GM21619 (cell line): ENCODE results near the gene CDH1.
"Not testable (repeated sequence)": the region's sequence is repeated elsewhere in the genome, so short reads cannot be mapped to it uniquely, and the experiment has no call there.

Source experiments
- ATAC-seq: cut with Tn5 transposase; IDR thresholded peaks from one replicate; pipeline ENCODE4 v1.9.1; 2021; ENCODE audit not compliant: unreplicated experiment

The CDH1 gene

DNA sequence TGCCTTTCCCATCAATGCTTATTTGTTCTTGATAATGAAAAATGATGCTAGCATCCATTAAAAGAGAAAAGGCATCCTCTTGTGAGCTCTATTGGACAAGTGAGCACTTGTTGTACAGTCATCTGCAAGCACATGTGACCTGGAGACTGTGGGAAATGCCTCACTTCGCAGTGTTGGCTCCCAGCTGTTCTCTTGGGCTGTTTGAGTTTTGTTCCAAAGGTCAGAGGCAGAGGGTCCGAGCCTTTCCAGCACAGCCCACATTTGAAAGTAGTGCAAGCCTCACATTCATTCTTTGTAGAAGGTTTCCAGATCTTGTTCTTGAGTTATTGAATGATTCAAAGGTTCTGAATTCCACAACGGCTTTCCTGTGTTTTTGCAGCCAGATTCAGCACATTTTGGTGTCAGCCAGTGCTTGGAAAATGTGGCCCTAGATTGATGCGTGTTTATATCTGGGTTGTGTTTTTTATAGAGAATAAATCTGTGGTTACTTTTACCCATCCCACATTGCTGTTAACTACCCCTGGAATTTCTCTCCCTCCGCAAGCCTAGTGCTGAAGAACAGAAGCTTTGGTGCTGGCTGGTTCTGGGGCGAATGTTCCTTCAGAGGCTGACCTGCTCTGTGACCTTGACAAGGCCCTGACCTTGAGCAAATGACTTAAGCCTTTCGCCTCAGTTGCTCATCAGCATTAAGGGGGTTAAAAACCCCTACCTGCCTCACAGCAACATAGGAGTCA, 49.8 kb downstream of the CDH1 start:
- ATAC-seq: no peak

DNA sequence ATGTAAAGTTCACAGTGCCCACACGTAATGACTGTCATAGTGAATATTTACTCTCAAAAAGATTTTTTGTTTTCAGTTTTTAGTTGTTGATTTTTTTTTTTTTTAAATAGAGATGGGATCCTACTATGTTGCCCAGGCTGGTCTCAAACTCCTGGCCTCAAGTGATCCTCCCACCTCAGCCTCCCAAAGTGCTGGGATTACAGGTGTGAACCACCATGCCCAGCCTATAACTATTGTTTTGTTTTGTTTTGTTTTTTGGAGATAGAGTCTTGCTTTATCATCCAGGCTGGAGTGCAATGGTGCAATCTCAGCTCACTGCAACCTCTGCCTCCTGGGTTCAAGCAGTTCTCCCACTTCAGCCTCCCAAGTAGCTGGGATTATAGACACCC, 50.3 kb downstream of the CDH1 start:
- ATAC-seq: not testable (repeated sequence)

DNA sequence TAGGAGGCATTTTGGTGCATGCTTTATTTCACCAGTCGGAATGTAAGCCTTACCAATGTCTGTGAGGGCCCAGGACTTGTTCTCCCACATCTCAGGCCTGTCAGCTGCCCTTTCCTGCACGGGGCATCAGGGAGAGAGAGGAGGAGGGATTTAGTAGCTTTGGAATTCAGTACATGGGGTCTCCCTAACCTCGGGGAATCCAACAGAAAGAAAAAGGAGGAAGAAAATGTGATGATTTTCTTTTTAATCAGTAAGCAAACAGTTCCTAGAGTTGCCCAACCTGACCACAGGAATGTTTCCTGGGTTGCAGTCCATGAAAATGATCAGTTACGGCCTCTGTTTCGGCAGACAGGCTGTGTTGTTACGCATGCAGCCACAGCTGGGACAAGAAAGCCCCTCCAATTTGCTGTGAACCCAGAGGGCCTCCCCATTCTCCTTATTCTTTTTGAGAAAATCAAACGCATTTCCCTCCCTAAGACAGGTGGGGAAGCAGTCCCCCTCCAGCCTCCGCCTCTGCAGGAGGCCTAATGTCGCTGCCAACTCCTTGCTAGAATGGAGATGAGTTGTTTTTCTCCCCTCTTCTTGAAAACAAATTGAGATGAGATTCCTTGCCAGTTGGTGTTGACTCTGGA, 53.2 kb downstream of the CDH1 start:
- no peak for ATAC-seq

DNA sequence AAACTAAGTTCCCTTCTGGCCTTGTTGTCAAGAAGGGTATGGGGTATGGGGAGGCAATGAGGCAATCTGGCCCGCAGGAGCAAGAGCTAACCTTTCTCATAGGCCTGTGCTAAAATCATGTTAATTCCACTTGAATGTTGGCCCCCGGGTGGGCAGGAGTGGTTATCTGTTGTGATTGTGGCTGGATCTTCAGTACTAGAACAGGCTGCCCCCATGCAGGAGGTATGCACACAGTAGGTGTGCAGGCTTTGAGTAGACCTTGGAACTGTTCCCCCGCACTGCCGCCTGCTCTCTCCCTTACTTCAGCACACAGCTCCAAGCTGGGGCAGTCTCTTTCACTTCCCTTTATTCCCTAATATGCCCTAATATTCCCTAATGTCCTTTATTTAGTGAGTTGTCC, 53.9 kb downstream of the CDH1 start:
- no peak for ATAC-seq

DNA sequence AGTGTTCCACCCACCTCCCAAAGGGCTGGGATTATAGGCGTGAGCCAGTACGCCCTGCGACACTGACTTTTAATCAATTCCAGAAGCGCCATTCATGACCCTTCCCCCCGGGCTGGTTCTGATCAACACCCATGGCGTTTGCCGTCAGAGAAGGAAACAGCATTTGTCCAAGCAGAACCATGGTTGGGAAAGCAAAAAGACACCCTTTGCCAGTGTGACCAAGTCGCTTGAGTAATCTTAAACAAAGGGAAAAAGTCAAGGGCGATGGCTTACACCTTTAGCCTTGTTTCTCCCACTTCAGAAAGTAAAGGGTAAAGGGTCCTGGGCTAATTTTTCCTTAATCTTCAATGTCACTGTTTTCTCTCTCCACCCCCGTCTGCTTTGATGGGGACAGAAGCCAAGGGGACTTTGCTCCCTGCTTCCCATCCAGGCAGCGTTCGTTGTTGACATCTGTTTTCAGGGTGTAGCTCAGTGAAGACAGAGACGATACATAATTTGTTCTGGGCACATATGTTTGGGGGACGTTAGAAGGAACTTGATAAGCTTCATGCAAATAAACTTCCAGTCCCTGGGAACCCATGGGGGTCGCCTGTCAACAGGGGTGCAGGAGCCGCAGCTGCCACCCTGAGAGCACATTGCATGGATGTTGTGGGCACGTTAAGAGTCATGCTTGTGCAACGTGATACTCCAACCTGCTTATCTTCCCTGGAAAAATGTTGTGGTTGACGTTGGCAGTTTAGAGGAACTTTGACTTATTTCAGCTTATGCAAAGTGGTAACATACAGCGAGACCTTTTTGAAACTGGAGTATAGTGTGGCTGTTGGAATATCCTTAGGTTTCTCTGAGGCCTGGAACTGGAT, 55.6 kb downstream of the CDH1 start:
- no peak for ATAC-seq

DNA sequence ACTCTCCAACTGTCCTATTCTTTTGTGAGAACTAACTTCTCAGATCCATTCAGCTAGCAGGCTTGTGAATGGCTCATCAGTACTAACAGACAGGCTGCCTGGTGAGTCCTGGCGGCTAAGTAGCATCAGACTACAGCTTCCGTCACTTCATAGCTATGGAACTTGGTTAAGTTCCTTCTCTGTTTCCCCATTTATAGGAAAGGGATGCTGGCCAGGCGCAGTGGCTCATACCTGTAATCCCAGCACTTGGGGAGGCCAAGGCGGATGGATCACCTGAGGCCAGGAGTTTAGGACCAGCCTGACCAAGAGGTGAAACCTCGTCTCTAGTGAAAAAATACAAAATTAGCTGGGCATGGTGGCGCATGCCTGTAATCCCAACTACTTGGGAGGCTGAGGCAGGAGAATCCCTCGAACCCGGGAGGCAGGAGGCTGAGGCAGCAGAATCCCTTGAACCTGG, 56.3 kb downstream of the CDH1 start:
- ATAC-seq: no peak

DNA sequence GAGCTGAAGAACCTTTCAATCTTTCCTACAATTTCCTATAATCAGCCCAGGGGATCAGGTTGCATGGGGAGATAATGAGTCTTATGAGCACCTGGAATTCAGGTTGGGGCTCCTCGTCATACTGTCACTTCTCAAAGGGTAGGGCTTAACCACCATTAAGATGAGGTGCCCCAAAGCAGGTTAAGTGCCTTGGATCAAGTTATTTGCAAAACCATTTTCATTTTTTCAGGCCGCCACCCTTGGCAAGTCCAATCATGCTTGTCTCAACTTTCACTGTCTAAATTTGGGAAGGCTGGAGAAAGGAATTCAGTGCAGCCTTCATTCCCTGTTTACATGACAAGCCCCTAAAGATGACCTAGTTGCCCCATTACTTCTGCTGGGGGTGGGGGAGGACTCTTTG, 61.3 kb downstream of the CDH1 start:
- ATAC-seq: no peak

DNA sequence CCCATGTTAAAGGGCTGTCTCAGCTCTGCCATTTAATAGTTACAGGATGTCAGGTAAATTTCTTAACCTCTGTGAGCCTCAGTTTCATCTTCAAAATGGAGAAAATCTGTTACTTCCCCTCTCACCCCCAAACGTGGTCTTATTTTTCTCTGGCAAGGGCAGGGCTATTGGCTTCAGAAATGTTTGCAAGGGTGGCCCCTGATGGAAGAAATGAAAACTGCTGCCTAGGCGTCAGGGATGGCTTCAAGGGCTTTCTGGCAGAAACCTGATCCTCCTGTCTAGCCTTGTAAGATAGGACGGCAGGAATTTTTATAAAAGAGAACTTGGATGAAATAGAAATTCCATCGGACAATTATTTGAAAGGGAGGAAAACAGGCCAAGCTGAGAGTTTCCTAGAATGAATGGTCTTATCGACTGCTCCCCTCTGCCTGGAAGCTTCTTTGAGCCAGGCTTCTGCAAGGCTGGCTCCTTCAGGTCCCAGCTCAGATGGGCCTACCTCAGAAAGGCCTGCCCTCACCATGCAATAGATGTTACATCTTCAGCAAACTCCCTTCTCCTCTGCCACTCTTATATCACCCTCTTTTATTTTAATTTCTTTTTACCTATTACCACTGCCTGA, 63.3 kb downstream of the CDH1 start:
- peak; percentile 62 for ATAC-seq

DNA sequence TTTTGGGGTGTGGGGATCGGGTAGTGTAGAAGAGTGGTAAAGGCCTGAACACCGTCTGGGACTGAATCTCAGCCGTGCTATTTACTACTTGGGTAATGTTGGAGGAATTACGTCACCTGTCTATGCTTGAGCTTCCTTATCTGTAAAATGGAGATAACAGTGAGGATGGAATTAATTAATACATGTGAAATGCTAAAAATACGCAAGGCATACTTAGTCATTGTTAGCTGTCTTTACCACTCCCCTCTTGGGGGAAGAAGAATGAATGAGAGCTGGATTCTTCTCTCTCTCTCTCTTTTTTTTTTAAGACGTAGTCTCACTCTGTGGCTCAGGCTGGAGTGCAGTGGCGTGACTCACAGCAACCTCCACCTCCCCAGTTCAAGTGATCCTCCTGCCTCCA, 65.1 kb downstream of the CDH1 start:
- ATAC-seq: no peak

DNA sequence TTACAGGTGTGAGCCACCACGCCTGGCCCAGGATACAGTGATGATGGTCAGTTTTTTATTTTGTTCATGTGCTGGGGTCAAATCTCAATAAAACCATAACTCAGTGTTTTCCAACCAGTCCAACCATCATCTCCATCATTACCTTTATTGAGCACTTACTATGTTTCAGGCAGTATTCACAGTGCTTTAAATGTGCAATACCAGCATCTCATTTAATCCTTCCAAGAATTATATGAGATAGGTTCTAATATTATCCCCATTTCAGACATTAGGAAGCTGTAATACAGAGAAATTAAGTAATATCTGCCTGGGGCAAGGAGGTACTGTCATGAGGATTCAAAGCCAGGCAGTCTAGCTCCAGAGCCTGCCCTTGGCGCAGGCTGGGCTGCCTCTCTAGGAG, 69.3 kb downstream of the CDH1 start:
- no peak for ATAC-seq

DNA sequence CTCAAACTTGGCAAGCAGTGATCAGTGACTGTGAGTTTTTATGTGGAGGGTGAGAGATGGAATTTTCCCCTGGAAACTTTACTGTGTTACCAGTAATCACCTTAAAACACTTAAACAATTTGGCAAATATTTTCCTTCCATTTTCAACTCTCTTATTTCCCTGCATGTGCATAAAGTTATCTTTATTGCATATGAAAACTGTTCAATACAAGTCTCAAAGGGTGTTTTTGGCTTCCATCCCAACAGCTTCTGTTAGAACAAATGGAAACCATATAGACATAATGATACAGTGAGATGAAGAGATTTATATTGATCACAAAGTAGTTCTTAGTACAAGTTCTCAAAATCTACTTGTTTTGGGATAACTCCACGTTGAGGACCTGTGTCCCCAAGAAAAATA, 69.9 kb downstream of the CDH1 start:
- ATAC-seq: no peak

DNA sequence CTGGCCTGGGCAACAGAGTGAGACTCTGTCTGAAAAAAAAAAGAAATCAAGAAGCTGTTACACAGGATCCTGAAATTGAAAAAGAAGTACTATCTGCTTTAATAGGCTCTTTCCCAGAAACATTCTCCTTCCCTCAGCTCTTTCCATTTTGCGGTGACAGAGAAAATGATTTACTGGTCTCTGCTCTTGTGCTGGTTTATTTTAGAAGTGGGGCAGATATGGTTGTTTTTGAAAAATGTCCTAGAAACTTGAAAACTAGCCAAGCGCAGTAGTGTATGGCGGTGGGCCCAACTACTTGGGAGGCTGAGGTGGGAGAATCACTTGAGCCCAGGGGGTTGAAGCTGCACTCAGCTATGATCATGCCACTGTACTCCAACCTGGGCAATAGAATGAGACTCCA, 77.4 kb downstream of the CDH1 start:
- ATAC-seq: no peak

DNA sequence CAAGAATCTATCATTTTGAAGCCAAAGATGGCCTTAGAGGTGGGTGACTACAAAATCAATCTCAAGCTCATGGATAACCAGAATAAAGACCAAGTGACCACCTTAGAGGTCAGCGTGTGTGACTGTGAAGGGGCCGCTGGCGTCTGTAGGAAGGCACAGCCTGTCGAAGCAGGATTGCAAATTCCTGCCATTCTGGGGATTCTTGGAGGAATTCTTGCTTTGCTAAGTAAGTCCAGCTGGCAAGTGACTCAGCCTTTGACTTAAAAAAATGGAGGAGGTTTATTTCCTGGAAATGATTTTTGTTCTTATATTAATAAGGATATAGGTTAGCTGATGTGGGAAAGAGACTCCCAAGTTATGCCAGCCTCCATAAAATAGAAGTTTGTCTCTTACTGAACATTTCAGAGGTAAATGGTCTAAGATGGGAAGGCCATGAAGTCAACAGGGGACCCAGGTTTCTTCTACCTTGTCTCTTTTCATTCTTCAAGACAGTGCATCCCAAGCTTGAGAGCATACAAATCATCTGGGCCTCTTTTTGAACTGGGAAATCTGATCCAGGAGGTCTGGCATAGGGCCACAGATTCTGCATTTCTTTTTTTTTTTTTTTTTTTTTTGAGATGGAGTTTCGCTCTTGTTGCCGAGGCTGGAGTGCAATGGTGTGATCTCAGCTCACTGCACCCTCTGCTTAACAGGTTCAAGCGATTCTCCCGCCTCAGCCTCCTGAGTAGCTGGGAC, 86.5 kb downstream of the CDH1 start:
- no peak for ATAC-seq

DNA sequence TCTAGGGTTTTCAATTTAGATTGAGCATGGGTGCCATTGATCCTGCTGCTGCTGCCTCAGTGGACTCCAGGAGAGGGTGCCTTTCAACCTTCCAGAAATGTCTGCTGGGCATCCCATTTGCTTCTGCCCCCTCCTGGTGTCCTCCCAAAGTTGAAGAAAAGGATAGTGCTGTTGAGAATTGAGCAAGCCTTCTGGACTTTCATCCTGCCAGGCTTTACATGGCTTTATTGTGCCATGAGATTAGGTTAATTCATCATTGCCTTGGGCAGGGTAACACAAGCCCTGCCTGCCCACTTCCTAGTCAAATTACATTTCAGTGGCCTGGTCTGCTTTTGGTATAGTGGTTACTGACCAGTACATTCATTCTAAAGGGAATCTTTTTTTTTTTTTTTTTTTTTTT, 88.3 kb downstream of the CDH1 start:
- ATAC-seq: no peak

DNA sequence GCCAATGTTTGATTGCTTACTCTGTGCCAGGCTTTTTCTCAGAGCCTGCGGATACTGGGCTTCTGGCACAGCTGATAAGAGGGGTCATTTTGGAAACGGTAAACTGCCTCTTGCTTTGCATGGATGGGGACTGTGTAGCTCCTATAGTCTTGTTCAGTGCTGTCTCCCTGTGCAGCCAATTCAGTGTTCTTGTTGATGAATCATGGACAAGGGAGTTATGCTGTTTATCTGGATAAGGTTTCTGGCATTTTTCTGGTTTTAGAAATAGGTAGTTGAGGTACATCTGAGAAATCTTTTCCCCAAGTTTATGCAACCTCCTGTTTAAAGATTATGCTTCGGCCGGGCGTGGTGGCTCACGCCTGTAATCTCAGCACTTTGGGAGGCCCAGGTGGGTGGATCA, 89.6 kb downstream of the CDH1 start:
- no peak for ATAC-seq

DNA sequence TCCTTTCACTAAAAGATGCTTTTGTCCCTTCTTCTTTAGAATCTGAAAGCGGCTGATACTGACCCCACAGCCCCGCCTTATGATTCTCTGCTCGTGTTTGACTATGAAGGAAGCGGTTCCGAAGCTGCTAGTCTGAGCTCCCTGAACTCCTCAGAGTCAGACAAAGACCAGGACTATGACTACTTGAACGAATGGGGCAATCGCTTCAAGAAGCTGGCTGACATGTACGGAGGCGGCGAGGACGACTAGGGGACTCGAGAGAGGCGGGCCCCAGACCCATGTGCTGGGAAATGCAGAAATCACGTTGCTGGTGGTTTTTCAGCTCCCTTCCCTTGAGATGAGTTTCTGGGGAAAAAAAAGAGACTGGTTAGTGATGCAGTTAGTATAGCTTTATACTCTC, 96.2 kb downstream of the CDH1 start:
- no peak for ATAC-seq

DNA sequence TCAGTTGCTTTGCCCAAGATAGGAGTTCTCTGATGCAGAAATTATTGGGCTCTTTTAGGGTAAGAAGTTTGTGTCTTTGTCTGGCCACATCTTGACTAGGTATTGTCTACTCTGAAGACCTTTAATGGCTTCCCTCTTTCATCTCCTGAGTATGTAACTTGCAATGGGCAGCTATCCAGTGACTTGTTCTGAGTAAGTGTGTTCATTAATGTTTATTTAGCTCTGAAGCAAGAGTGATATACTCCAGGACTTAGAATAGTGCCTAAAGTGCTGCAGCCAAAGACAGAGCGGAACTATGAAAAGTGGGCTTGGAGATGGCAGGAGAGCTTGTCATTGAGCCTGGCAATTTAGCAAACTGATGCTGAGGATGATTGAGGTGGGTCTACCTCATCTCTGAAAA, 97.5 kb downstream of the CDH1 start:
- no peak for ATAC-seq

DNA sequence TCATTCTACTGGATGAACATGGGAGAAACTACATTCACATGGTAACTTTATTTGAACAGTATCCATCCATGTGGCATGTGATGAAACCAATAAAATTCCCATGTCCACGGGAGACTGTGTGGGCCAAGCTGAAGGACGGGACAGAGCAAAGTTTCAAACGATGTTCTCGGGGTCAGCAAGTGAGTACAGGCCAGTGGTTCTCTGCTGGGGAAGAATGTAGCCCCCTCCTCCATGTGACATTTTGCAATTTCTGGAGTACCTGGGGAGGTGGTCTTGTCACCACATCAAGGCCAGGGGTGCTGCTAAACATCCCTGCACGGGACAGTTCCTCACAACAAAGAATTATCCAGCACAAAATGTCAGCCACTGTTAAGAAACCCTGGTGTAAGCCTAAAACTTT, 98.9 kb downstream of the CDH1 start:
- ATAC-seq: no peak

DNA sequence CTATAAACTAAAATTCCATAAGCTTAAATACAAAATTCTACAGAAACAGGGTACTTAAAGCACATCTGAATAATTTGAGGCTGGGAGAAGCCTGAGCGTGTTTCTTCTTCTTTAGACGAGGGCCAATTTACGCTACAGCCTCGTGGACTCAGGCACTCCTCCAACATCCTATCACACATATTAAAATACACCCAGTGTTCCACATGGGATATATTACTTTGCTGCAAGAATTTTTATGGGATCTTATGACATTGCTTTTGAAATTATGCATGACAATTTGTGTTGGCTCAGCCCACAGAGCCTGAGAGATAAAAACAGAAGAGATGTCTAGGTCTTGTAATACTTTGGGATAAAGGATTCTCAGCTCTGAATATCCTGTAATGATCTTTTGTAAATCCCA, 102.7 kb downstream of the CDH1 start:
- no peak for ATAC-seq

DNA sequence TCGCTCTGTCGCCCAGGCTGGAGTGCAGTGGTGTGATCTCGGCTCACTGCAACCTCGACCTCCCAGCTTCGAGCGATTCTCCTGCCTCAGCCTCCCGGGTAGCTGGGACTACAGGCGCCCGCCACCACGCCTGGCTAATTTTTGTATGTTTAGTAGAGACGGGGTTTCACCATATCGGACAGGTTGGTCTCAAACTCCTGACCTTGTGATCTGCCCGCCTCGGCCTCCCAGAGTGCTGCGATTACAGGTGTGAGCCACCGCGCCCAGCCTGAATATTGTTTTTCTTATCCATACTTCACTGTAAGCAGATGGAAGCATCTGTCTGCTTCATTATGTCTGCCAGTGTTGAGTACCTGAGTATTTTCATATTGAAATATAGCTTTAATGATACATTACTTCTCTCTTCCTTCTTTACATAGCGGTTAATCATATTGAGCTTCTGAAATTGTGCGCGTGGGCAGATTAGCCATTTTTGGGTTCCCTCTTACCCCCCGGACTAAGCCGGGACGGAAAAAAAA, 105.9 kb downstream of the CDH1 start:
- ATAC-seq: peak; percentile 2
